ENCODE data around the gene SLC44A2. TPM values are rescaled to one million over a fixed set of nuclear protein-coding genes. Genes with fewer than 3 reads are reported as not detected.

Gene SLC44A2
- total and polyA plus RNA-seq, 8 donors, result 175 to 255 (median 188) TPM

- Histone ChIP-seq H3K27me3 (no peaks in the 10 kb centered on the region), H3K27ac (peak overlapping the region; percentile 3 to 41), H3K36me3 (peaks cover 0 to 50% of the 10 kb centered on the region in 2 donors), H3K4me3 (no peak overlapping the region), H3K4me1 (peaks cover 4 to 34% of the 10 kb centered on the region in 2 donors), H3K9me3 (no peaks in the 10 kb centered on the region)
- ATAC-seq (peak; percentile 96), DNase-seq (peak in 3 of 4 donors; percentile 85 to 95 (median 88))
- TF ChIP-seq CTCF (IDR thresholded peaks at IDR 0.05), result peak; percentile 74 to 84
- intact Hi-C loops (cut with DNase I), result loop anchor here (2.0 to 10.0 kb wide), 2 partner anchors 60 to 62 kb away; partner anchors contain the start of gene AP1M2 (in 1 of the 2)
These were observed 19.1 kb downstream of the SLC44A2 start for GRCh38 chr19:10644260-10645007.

- Histone ChIP-seq H3K36me3 (peaks cover 0 to 28% of the 10 kb centered on the region in 2 donors), H3K9me3 (no peaks in the 10 kb centered on the region), H3K27me3 (no peaks in the 10 kb centered on the region), H3K4me1 (peaks cover 4 to 23% of the 10 kb centered on the region in 2 donors), H3K27ac (no peak overlapping the region), H3K4me3 (no peak overlapping the region)
- intact Hi-C loops (cut with DNase I), result loop anchor here in 1 of 2 donors (10.0 kb wide), 1 partner anchor 62 kb away; the partner anchor contains the start of gene AP1M2
- no peak for TF ChIP-seq CTCF (IDR thresholded peaks at IDR 0.05)
- ATAC-seq, result no peak
- no peak for DNase-seq
These were observed 21.3 kb downstream of the SLC44A2 start for GRCh38 chr19:10646456-10647159.

DNA sequence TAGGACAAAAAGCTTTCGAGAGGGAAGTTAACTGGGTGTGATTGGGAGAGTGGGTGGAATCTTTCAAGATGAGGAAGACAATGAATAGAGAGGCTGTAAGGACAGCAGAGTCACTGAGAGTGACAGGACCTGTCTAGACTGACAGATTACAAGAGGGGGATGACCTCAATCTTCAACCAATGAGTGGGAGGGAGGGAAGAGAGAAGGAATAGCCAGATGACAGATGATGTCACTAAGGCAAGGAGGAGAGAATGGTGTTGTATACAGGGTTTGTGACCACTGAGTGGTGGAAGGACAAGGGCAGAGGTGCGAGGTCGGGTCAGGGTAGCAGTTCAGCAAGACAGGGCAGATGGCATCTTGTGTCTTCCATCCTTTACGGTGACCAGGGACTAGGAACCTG, 23.0 kb downstream of the SLC44A2 start:
- DNase-seq (no peak), ATAC-seq (no peak)
- H3K27ac ChIP-seq, result no peak overlapping the region
- intact Hi-C loops (cut with DNase I), result loop anchor here in 1 of 2 donors (10.0 kb wide), 1 partner anchor 64 kb away; the partner anchor contains the start of gene AP1M2
- peaks cover 12 to 32% of the 10 kb centered on the region in 2 donors for H3K4me1 ChIP-seq
- H3K36me3 ChIP-seq, result peaks cover 0 to 11% of the 10 kb centered on the region in 2 donors
- no peaks in the 10 kb centered on the region for H3K27me3 ChIP-seq
- no peak for TF ChIP-seq CTCF (IDR thresholded peaks at IDR 0.05)
- no peaks in the 10 kb centered on the region for H3K9me3 ChIP-seq
- H3K4me3 ChIP-seq, result no peak overlapping the region

- no peak overlapping the region for H3K27ac ChIP-seq
- no peaks in the 10 kb centered on the region for H3K9me3 ChIP-seq
- H3K4me3 ChIP-seq, result no peak overlapping the region
- intact Hi-C loops (cut with DNase I), result no loop called here
- TF ChIP-seq CTCF (IDR thresholded peaks at IDR 0.05), result no peak
- ATAC-seq, result no peak
- no peaks in the 10 kb centered on the region for H3K36me3 ChIP-seq
- peaks cover 18 to 34% of the 10 kb centered on the region in 2 donors for H3K4me1 ChIP-seq
- no peaks in the 10 kb centered on the region for H3K27me3 ChIP-seq
- DNase-seq, result peak in 1 of 4 donors; percentile 36
These were observed 26.5 kb downstream of the SLC44A2 start for GRCh38 chr19:10651851-10652250.

- no peak for DNase-seq
- TF ChIP-seq CTCF (IDR thresholded peaks at IDR 0.05), result no peak
- peak; percentile 11 for ATAC-seq
- Histone ChIP-seq H3K27me3 (no peaks in the 10 kb centered on the region), H3K36me3 (peaks cover 0 to 9% of the 10 kb centered on the region in 2 donors), H3K4me1 (peaks cover 22 to 48% of the 10 kb centered on the region in 2 donors), H3K9me3 (no peaks in the 10 kb centered on the region), H3K4me3 (peak overlapping the region; percentile 92 to 96), H3K27ac (peak overlapping the region; percentile 97 to 98)
- intact Hi-C loops (cut with DNase I), result no loop called here
These were observed 28.1 kb downstream of the SLC44A2 start for GRCh38 chr19:10653482-10653731.

Data from left lung (tissue), 10 donors.